Coronary artery (tissue), 2 donors: ENCODE data around the gene AXIN1.
A peak's percentile ranks its signal among the peaks of the same experiment; 100 is the strongest.

Experiments
- DNase-seq: peaks from one replicate; pipeline ENCODE4 v3.0.0-alpha.2; 2017; ENCODE audit warnings: low spot score
- H3K27ac ChIP-seq, 2 donors: fragments of 200-600 bp; sonication (generic); one replicate each; pipeline ENCODE4 v1.5.1; 2016 to 2019
- H3K4me3 ChIP-seq: fragments of 200-600 bp; sonication (generic); 2 replicates; pipeline ENCODE4 v1.5.1; 2016; ENCODE audit warnings: mild to moderate bottlenecking, moderate library complexity
- CTCF ChIP-seq: fragments of 200-600 bp; sonication (generic); IDR thresholded peaks from one replicate; pipeline ENCODE4 v1.5.1; 2019; ENCODE audit warnings: antibody characterized with exemption

Gene AXIN1

GRCh38 chr16:361872-362701, 9.6 kb upstream of the AXIN1 start:
- no peak overlapping the region for H3K27ac ChIP-seq
- no peak for DNase-seq

GRCh38 chr16:361341-361871, 8.9 kb upstream of the AXIN1 start:
- TF ChIP-seq CTCF: no peak
- no peak for DNase-seq
- Histone ChIP-seq H3K4me3 (no peak overlapping the region), H3K27ac (no peak overlapping the region)

More at GRCh38 chr16:361872-362701, 9.6 kb upstream of the AXIN1 start:
- no peak overlapping the region for H3K4me3 ChIP-seq
- peak; percentile 48 for TF ChIP-seq CTCF

- TF ChIP-seq CTCF: no peak
- DNase-seq: no peak
Measured at GRCh38 chr16:360698-361336, 8.3 kb upstream of the AXIN1 start.

GRCh38 chr16:359871-360697, 7.6 kb upstream of the AXIN1 start:
- no peak for DNase-seq
- no peak for TF ChIP-seq CTCF
- H3K27ac ChIP-seq: no peak overlapping the region
- H3K4me3 ChIP-seq: no peak overlapping the region

More at GRCh38 chr16:360698-361336, 8.3 kb upstream of the AXIN1 start:
- Histone ChIP-seq H3K27ac (no peak overlapping the region), H3K4me3 (no peak overlapping the region)

GRCh38 chr16:359067-359763, 6.7 kb upstream of the AXIN1 start:
- DNase-seq: no peak
- no peak for TF ChIP-seq CTCF

GRCh38 chr16:356741-357140, 4.2 kb upstream of the AXIN1 start:
- DNase-seq: no peak
- Histone ChIP-seq H3K27ac (no peak overlapping the region), H3K4me3 (no peak overlapping the region)
- no peak for TF ChIP-seq CTCF

More at GRCh38 chr16:359067-359763, 6.7 kb upstream of the AXIN1 start:
- Histone ChIP-seq H3K27ac (no peak overlapping the region), H3K4me3 (no peak overlapping the region)
